NOMO-1 treated with dmso at 0.1 percent for 144 hours (cell line): Measurements from ENCODE around the gene TMEM185A.
"Not testable (repeated sequence)": the region's sequence is repeated elsewhere in the genome, so short reads cannot be mapped to it uniquely, and the experiment has no call there.

Experiments used
- DNase-seq: peaks from one replicate; lab custom pipeline; 2025; ENCODE audit not compliant: unreplicated experiment; lab: John Stamatoyannopoulos, UW

The TMEM185A gene

GRCh38 chrX:149563359-149563758, 68.2 kb downstream of the TMEM185A start:
- DNase-seq = no peak

DNA sequence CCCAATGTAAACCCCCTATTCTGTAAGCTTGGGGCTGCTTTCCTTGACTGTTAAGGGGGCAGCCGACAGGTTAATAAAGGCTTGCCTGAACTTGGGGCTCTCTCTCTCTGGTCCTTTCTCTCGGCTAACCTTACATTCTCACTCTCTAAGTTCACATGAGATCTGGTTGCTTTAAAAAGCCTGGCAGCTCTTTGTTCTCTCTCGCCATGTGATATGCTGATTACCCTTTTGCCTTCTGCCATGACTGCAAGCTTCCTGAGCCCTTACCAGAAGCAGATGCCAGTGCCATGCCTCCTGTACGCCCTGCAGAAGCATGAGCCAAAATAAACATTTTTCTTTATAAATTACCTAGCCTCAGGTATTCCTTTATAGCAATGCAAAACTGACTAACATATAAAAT, 76.3 kb downstream of the TMEM185A start:
- not testable (repeated sequence) for DNase-seq

- not testable (repeated sequence) for DNase-seq
Observed at GRCh38 chrX:149551939-149552248, 79.7 kb downstream of the TMEM185A start.

- DNase-seq = not testable (repeated sequence)
Observed at GRCh38 chrX:149551245-149551938, 80.2 kb downstream of the TMEM185A start.

DNA sequence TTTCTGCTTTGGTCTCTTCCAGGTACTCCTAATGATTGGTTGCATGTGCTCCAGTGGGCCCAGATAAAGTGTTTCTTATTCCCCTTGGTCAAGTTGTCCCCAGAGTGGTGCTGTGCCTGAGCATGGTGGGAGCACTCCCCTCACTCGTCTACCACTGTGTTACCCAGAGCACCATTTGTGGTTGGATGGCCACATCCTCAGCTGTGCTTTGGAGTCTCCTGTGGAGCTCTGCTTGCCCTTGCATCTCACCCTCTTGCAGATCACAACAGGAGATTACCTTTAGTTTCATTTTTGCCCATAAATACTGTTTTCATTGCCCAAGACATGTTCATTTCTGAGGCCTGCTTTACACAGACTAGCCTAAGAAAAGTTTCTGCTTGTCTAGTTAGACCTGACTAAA, 81.1 kb downstream of the TMEM185A start:
- DNase-seq = not testable (repeated sequence)

DNA sequence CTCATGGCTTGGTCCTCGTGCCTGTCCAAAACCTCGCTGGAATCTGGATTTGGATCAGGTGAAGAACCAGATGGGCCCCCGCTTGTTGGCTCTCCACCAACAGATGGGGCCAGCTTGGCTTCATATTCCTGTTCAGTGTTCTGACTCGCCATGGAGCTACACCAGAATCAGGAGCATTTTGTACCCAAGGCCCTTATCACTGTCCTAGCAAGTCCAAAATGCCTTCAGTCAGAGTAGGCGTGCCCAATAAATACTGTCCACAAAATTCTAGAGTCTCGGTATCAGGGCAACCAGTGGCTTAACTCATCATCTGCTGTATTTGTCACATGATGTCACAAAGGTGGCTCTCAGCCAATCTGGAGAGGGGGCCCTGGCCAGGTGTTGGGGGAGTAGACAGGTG, 81.9 kb downstream of the TMEM185A start, which contains the start of gene HSFX3:
Gene HSFX3 (minus strand): TSS at position 224 of the 400 bp plus-strand sequence. CDS start 72 bp downstream, at position 152.
- DNase-seq = not testable (repeated sequence)

- DNase-seq = not testable (repeated sequence)
Observed at GRCh38 chrX:149547782-149548181, 83.8 kb downstream of the TMEM185A start.

DNA sequence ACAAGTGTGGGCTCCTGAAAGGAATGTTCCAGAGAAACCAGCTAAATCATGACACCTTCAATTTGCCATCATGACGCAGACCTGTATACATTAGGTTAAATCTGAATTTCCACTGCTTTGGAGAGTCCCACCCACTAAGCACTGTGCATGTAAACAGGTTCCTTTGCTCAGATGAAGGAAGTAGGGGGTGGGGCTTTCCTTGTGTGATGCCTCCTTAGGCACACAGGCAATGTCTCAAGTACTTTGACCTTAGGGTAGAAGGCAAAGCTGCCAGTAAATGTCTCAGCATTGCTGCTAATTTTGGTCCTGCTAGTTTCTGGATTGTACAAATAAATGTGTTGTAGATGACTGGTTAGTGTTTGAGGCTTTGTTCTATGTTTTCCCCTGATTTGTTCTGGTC, 84.6 kb downstream of the TMEM185A start:
- not testable (repeated sequence) for DNase-seq
